Activated CD8-positive, alpha-beta memory T cell treated with anti-CD3 and anti-CD28 coated beads, Interleukin-2, amount 50 U/mL, for 1 hour (primary cell): ENCODE data around the gene IQCM.
"Not testable (repeated sequence)": the region's sequence is repeated elsewhere in the genome, so short reads cannot be mapped to it uniquely, and the experiment has no call there.

Experiments used
- DNase-seq: peaks from one replicate; pipeline ENCODE4 v3.0.0-alpha.2; 2020; ENCODE audit errors: extremely low read depth

The IQCM gene

GRCh38 chr4:149465955-149466354 lies 349.7 kb downstream of the IQCM start:
- no peak for DNase-seq

GRCh38 chr4:149443537-149443936 lies 372.1 kb downstream of the IQCM start:
- no peak for DNase-seq

- DNase-seq, result no peak
Observed at GRCh38 chr4:149441338-149441737, 374.3 kb downstream of the IQCM start.

GRCh38 chr4:149426461-149426860 lies 389.2 kb downstream of the IQCM start:
- DNase-seq, result no peak

- DNase-seq, result no peak
Observed at GRCh38 chr4:149409555-149409962, 406.1 kb downstream of the IQCM start.

GRCh38 chr4:149409146-149409545 lies 406.5 kb downstream of the IQCM start:
- no peak for DNase-seq

GRCh38 chr4:149404143-149404542 lies 411.5 kb downstream of the IQCM start:
- no peak for DNase-seq

GRCh38 chr4:149403081-149403480 lies 412.6 kb downstream of the IQCM start:
- no peak for DNase-seq

- DNase-seq, result no peak
Observed at GRCh38 chr4:149398993-149399392, 416.6 kb downstream of the IQCM start.

- no peak for DNase-seq
Observed at GRCh38 chr4:149370785-149371420, 444.7 kb downstream of the IQCM start.

- DNase-seq, result no peak
Observed at GRCh38 chr4:149370002-149370401, 445.6 kb downstream of the IQCM start.

GRCh38 chr4:149353241-149353640 lies 462.4 kb downstream of the IQCM start:
- DNase-seq, result no peak

GRCh38 chr4:149349541-149349940 lies 466.1 kb downstream of the IQCM start:
- no peak for DNase-seq

- no peak for DNase-seq
Observed at GRCh38 chr4:149347139-149347538, 468.5 kb downstream of the IQCM start.

GRCh38 chr4:149345424-149345823 lies 470.2 kb downstream of the IQCM start:
- DNase-seq, result no peak

- no peak for DNase-seq
Observed at GRCh38 chr4:149344436-149344835, 471.2 kb downstream of the IQCM start.

- DNase-seq, result no peak
Observed at GRCh38 chr4:149343614-149344013, 472.0 kb downstream of the IQCM start.

- not testable (repeated sequence) for DNase-seq
Observed at GRCh38 chr4:149341117-149341516, 474.5 kb downstream of the IQCM start.

GRCh38 chr4:149328161-149328560 lies 487.5 kb downstream of the IQCM start:
- DNase-seq, result no peak

GRCh38 chr4:149322203-149322602 lies 493.4 kb downstream of the IQCM start:
- DNase-seq, result no peak

- DNase-seq, result no peak
Observed at GRCh38 chr4:149321438-149321837, 494.2 kb downstream of the IQCM start.

- DNase-seq, result no peak
Observed at GRCh38 chr4:149311076-149311475, 504.6 kb downstream of the IQCM start.

GRCh38 chr4:149306537-149306936 lies 509.1 kb downstream of the IQCM start:
- no peak for DNase-seq
